SH-SY5Y (cell line): ENCODE results near the gene WDR54.

Experiments used
- GATA2 ChIP-seq: IDR thresholded peaks from 2 replicates; pipeline ENCODE4 v1.6.1; 2011; ENCODE audit warnings: mild to moderate bottlenecking, low read depth, low read length
- GATA3 ChIP-seq: IDR thresholded peaks from 2 replicates; pipeline ENCODE4 v1.6.1; 2011; ENCODE audit warnings: low read depth, mild to moderate bottlenecking, low read length, moderate library complexity

DNA sequence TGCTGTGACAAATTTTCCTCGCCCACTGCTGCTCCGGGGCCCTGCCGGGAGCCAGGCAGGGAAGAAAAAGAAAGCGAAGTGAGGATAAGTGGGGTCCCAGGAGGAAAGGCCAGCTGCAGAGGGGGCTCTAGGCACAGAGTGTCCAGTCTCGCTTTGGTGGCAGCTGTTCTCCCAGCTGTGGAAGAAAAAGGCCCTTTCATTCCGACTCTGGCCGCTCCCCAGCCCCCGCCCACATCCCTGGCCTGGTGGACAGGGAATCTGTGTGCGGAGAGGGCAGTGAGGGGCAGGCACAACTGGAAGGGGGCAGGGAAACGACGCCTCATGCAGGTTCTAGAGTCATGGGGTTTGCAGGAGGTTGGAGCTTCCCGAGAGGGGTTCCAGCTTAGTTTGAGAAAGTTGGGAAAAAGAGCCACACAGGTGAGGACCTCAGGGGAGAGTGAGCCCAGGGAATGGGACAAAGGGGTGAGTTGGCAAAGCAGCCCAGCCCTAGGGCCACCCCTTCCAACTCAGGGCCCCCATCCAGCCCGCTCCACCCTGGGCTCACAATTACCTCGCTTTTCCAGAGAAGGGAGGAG, 18.4 kb downstream of the WDR54 start:
- TF ChIP-seq GATA3 (no peak), GATA2 (no peak)
